ENCODE measurements around the gene SLC25A25. TPM values are rescaled to one million over a fixed set of nuclear protein-coding genes. Genes with fewer than 3 reads are reported as not detected.

SLC25A25 gene
- total and polyA plus RNA-seq, 2 of the 8 experiments (the other 6 are each of a cell fraction or from before 2014, with no cell fraction given): 6.5 to 18.5 TPM

DNA sequence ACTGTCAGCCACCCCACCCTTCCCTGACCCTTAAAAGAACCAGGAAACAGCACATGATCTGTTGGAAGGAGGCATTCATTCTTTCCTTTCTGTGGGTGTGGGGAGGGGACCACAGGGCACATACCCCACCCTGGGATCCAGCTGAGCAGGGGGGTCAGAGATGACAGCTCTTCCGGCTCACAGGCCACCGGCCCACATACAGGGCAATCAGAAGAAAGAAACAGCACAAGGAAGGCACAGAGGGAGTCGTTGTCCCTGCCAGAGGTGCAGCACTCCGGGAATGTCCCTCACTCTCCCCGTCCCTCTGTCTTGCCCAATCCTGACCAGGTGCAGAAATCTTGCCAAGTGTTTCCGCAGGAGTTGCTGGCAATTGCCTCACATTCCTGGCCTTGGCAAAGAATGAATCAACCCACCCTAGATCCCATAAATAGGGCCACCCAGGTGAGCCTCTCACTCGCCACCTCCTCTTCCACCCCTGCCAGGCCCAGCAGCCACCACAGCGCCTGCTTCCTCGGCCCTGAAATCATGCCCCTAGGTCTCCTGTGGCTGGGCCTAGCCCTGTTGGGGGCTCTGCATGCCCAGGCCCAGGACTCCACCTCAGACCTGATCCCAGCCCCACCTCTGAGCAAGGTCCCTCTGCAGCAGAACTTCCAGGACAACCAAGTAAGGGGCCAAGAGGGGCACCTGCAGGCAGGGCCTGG, 81.1 kb downstream of the SLC25A25 start, which contains the start of gene LCN2:
Gene LCN2 (plus strand): TSS at position 453 of the 701 bp plus-strand sequence. CDS start 73 bp downstream, at position 526.
- H3K23me2 ChIP-seq (ENCODE audit: low read depth, low read length): no peaks in the 10 kb centered on the region
- CTCF ChIA-PET (ENCODE audit: partially characterized antibody): interaction anchor here (0.6 to 6.1 kb wide), 5 partner anchors 10 to 557 kb away, joined by 3 to 74 read pairs (median 4); partner anchors contain the start of genes BBLN and PTGES2
- no peak within 1 kb of the TSS for H4K91ac ChIP-seq (replicated peaks; ENCODE audit: insufficient read length, low read length)
- TF ChIP-seq, protein P1, sequence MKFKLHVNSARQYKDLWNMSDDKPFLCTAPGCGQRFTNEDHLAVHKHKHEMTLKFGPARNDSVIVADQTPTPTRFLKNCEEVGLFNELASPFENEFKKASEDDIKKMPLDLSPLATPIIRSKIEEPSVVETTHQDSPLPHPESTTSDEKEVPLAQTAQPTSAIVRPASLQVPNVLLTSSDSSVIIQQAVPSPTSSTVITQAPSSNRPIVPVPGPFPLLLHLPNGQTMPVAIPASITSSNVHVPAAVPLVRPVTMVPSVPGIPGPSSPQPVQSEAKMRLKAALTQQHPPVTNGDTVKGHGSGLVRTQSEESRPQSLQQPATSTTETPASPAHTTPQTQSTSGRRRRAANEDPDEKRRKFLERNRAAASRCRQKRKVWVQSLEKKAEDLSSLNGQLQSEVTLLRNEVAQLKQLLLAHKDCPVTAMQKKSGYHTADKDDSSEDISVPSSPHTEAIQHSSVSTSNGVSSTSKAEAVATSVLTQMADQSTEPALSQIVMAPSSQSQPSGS (IDR thresholded peaks at IDR 0.05; ENCODE audit: low read length): no peak
- H3K4ac ChIP-seq (replicated peaks; ENCODE audit: insufficient read length, low read depth, low read length): no peak within 1 kb of the TSS
- H2BK15ac ChIP-seq (ENCODE audit: low read length): peak within 1 kb of the TSS; percentile 21
- POLR2A ChIA-PET (ENCODE audit: partially characterized antibody): interaction anchor here (0.7 to 2.5 kb wide), 3 partner anchors 11 to 551 kb away, joined by 3 to 18 read pairs (median 6); partner anchors contain the start of gene BBLN
- no peak within 1 kb of the TSS for H3K27ac ChIP-seq (ENCODE audit: low read depth, low read length)
- no peak within 1 kb of the TSS for H3K56ac ChIP-seq (replicated peaks; ENCODE audit: insufficient read length, low read depth, low read length)
- H2BK5ac ChIP-seq (ENCODE audit: low read depth, low read length): no peak within 1 kb of the TSS
- H3K4me3 ChIP-seq (ENCODE audit: extremely low read depth in 1 of 4, insufficient read depth in 2 of 4, low read depth in 3 of 4, low read length in 4 of 4): no peak within 1 kb of the TSS
- H2AFZ ChIP-seq (ENCODE audit: low read length): peak within 1 kb of the TSS; percentile 93
- peak within 1 kb of the TSS; percentile 65 for H4K8ac ChIP-seq (ENCODE audit: extremely low read depth, insufficient read depth, low read length)
- H3K4me1 ChIP-seq (replicated peaks in 1 of 4; ENCODE audit: control insufficient read depth in 3 of 4, insufficient read depth in 4 of 4, low read length in 3 of 4): peaks cover 0 to 8% (median 3%) of the 10 kb centered on the region in 4 experiments; a peak in 5 of 7 replicates
- no peak for DNase-seq (ENCODE audit: low read depth in 1 of 2, low spot score in 2 of 2)
- H2AK5ac ChIP-seq (ENCODE audit: low read depth, low read length): peak within 1 kb of the TSS; percentile 8; the same call in 1 of the 2 replicates
- H3K9ac ChIP-seq (replicated peaks in 1 of 4; ENCODE audit: extremely low read depth in 1 of 4, low read depth in 3 of 4, low read length in 3 of 4): no peak within 1 kb of the TSS
- H3K79me1 ChIP-seq (ENCODE audit: low read depth, low read length): no peaks in the 10 kb centered on the region
- no peak within 1 kb of the TSS for H3K14ac ChIP-seq (ENCODE audit: insufficient read length)
- peak within 1 kb of the TSS; percentile 61; the same call in 1 of the 2 replicates for H2BK20ac ChIP-seq (ENCODE audit: low read length)
- no peak for FAIRE-seq
- no peak within 1 kb of the TSS for H3K23ac ChIP-seq (ENCODE audit: insufficient read length)
- no peak within 1 kb of the TSS for H4K5ac ChIP-seq (ENCODE audit: insufficient read length, low read depth, low read length)
- peak within 1 kb of the TSS; percentile 42; the same call in 1 of the 2 replicates for H3K18ac ChIP-seq (ENCODE audit: extremely low read depth, low read length)
- no peaks in the 10 kb centered on the region for H4K20me1 ChIP-seq (replicated peaks in 1 of 2; ENCODE audit: control insufficient read depth in 1 of 2, insufficient read depth in 2 of 2, low read length in 2 of 2)
- H3K4me2 ChIP-seq (ENCODE audit: insufficient read depth in 1 of 2, low read depth in 2 of 2, low read length in 2 of 2): 0 out of 4 replicates have a peak within 1 kb of the TSS, but pooled peaks of 1 of the 2 experiments have one; percentile 2
- H3K36me3 ChIP-seq (ENCODE audit: control insufficient read depth in 2 of 4, insufficient read depth in 4 of 4, low read length in 3 of 4): no peaks in the 10 kb centered on the region
- WGBS, 2 experiments (ENCODE audit: extremely low coverage in 1 of 2, insufficient coverage in 1 of 2, insufficient read length in 1 of 2, insufficient replicate concordance in 2 of 2, low coverage in 1 of 2, low lambda C conversion rate in 2 of 2, missing lambda C conversion rate in 1 of 2): 91% methylated on average over 9 of the region's 9 CpGs; no CpG with 5 or more reads in 1 of the 2 experiments
- H3K9me3 ChIP-seq (ENCODE audit: insufficient read depth in 2 of 2, low read depth in 1 of 2, low read length in 1 of 2): no peaks in the 10 kb centered on the region
- no peak within 1 kb of the TSS for H2BK120ac ChIP-seq (replicated peaks; ENCODE audit: low read depth, low read length)
- H3K79me2 ChIP-seq (ENCODE audit: control insufficient read depth in 1 of 2, insufficient read depth in 2 of 2, low read length in 2 of 2): no peaks in the 10 kb centered on the region
- H3K27me3 ChIP-seq (replicated peaks in 1 of 4; ENCODE audit: control insufficient read depth in 3 of 4, extremely low read depth in 1 of 4, insufficient read depth in 3 of 4, low read length in 3 of 4): no peaks in the 10 kb centered on the region; a peak in 2 of 7 replicates
- H2BK12ac ChIP-seq (ENCODE audit: low read depth, low read length): peak within 1 kb of the TSS; percentile 50; the same call in 1 of the 2 replicates
